Adrenal gland (tissue), 5 donors: ENCODE results near the gene ITGA1.

Experiments used
- POLR2A ChIP-seq, 2 donors: fragments of 450-650 bp; IDR thresholded peaks; one replicate each; pipeline ENCODE4 v1.6.1; 2017; ENCODE audit warnings: antibody characterized with exemption in 2 of 2, mild to moderate bottlenecking in 2 of 2, moderate library complexity in 1 of 2
- TF ChIP-seq, protein P1 (sequence below), 6 experiments: fragments of 450-650 bp in 4 of 6; fragments of 200-600 bp in 2 of 6; sonication (generic) in 1 of 6; IDR thresholded peaks; 1 replicate in 5 of 6; 2 replicates in 1 of 6; pipeline versions ENCODE4 v1.5.1 to v1.8.0; 2016 to 2021; ENCODE audit warnings: antibody characterized with exemption in 6 of 6, mild to moderate bottlenecking in 2 of 6, moderate library complexity in 1 of 6
- donor health status: DM: no; HTN: no; CAD: no.

DNA sequence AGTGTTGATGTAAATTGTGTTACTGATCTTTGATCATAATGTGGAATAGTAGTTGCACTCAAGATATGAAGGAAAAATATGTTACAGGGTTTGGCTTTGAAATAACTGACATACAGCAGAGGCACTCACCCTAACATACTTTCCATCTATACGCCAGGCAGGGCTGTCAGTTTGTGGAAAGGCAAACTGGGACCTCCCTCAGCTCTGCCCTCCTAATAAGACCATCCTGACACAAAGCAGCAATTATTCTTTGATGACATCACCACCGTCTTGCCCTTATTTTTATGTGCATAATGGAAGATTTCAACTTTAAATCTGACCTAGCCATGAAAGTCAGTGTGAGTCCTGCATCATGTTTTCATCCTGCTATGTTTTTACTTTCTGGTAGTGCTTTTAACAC, 42.9 kb downstream of the ITGA1 start:
- TF ChIP-seq POLR2A (IDR thresholded peaks at IDR 0.05), result no peak
- TF ChIP-seq, protein P1, sequence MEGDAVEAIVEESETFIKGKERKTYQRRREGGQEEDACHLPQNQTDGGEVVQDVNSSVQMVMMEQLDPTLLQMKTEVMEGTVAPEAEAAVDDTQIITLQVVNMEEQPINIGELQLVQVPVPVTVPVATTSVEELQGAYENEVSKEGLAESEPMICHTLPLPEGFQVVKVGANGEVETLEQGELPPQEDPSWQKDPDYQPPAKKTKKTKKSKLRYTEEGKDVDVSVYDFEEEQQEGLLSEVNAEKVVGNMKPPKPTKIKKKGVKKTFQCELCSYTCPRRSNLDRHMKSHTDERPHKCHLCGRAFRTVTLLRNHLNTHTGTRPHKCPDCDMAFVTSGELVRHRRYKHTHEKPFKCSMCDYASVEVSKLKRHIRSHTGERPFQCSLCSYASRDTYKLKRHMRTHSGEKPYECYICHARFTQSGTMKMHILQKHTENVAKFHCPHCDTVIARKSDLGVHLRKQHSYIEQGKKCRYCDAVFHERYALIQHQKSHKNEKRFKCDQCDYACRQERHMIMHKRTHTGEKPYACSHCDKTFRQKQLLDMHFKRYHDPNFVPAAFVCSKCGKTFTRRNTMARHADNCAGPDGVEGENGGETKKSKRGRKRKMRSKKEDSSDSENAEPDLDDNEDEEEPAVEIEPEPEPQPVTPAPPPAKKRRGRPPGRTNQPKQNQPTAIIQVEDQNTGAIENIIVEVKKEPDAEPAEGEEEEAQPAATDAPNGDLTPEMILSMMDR (IDR thresholded peaks at IDR 0.05), result no peak
